Bronchial epithelial cell (primary cell): ENCODE results near the gene NRIP1. TPM values are rescaled to one million over a fixed set of nuclear protein-coding genes. Genes with fewer than 3 reads are reported as not detected.

Experiments used
- DNase-seq: peaks from one replicate; pipeline ENCODE4 v3.0.0-alpha.2; 2010; ENCODE audit warnings: low read depth
- FAIRE-seq: peaks from 2 replicates; lab custom pipeline; 2011; peaks lifted over from hg19 to GRCh38; lab: Jason Lieb, UNC
- H3K27me3 ChIP-seq: 2 replicates; pipeline ENCODE4 v1.5.1; 2011; ENCODE audit warnings: low read length; ENCODE audit not compliant: control insufficient read depth, insufficient read depth
- H3K36me3 ChIP-seq: 2 replicates; pipeline ENCODE4 v1.5.1; 2011; ENCODE audit warnings: low read length; ENCODE audit not compliant: control insufficient read depth, insufficient read depth
- H3K4me3 ChIP-seq: 2 replicates; pipeline ENCODE4 v1.5.1; 2011; ENCODE audit warnings: mild to moderate bottlenecking, low read depth, low read length, control low read depth
- total RNA-seq: library from RNA; depleted of rRNA; stranded (reverse); fragments of >200 nt; gene quantifications from 2 replicates; pipeline ENCODE4 v1.2.1, GENCODE V29; 2014
- TF ChIP-seq, protein P1 (sequence below): IDR thresholded peaks from 2 replicates; pipeline ENCODE4 v1.5.1; 2011; ENCODE audit warnings: mild to moderate bottlenecking, moderate library complexity, low read length, control low read depth, inconsistent platforms; ENCODE audit not compliant: insufficient read depth, severe bottlenecking

NRIP1 gene
- total RNA-seq, 1 donor from 2014 or later = 64.0 TPM

DNA sequence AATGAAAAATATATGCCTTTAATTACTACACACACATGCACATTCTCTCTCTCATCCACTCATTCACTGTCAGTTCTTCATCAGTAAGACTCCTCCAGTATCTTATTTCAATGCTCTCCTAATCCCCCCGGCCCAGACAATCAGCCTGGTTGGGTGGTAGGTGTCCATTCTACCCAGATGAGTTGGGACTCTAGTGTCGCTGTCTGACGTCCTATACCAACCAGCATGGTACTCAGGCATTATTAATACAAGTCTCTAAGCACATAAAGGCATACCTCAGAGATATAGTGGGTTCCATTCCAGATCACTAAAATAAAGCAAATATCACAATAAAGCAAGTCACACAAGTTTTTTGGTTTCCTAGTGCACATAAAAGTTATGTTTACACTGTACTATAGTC, 19.8 kb downstream of the NRIP1 start:
- no peak for FAIRE-seq
- TF ChIP-seq, protein P1, sequence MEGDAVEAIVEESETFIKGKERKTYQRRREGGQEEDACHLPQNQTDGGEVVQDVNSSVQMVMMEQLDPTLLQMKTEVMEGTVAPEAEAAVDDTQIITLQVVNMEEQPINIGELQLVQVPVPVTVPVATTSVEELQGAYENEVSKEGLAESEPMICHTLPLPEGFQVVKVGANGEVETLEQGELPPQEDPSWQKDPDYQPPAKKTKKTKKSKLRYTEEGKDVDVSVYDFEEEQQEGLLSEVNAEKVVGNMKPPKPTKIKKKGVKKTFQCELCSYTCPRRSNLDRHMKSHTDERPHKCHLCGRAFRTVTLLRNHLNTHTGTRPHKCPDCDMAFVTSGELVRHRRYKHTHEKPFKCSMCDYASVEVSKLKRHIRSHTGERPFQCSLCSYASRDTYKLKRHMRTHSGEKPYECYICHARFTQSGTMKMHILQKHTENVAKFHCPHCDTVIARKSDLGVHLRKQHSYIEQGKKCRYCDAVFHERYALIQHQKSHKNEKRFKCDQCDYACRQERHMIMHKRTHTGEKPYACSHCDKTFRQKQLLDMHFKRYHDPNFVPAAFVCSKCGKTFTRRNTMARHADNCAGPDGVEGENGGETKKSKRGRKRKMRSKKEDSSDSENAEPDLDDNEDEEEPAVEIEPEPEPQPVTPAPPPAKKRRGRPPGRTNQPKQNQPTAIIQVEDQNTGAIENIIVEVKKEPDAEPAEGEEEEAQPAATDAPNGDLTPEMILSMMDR = no peak

DNA sequence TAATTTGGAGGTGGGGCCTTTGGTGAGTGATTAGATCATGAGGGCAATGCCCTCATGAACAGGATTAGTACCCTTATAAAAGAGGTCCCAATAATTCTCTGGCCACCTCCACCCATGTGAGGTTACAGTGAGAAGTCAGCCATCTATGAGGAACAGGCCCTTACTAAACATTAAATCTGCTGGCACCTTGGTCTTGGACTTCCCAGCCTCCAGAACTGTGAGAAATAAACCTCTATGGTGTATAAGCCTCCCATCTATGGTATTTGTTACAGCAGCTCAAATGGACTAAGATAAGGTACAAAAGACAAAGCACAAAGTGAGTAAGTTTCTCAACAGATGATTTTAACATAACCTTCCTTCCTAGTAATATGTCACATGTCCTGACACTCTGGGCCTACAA, 22.3 kb downstream of the NRIP1 start:
- FAIRE-seq (no peak), DNase-seq (no peak)
- Histone ChIP-seq H3K4me3 (no peak overlapping the region), H3K27me3 (no peaks in the 10 kb centered on the region), H3K36me3 (peaks cover 5% of the 10 kb centered on the region)
- TF ChIP-seq, protein P1 = no peak

More for the DNA sequence above, 19.8 kb downstream of the NRIP1 start:
- Histone ChIP-seq H3K27me3 (no peaks in the 10 kb centered on the region), H3K4me3 (no peak overlapping the region), H3K36me3 (peaks cover 5% of the 10 kb centered on the region)
- DNase-seq = no peak

DNA sequence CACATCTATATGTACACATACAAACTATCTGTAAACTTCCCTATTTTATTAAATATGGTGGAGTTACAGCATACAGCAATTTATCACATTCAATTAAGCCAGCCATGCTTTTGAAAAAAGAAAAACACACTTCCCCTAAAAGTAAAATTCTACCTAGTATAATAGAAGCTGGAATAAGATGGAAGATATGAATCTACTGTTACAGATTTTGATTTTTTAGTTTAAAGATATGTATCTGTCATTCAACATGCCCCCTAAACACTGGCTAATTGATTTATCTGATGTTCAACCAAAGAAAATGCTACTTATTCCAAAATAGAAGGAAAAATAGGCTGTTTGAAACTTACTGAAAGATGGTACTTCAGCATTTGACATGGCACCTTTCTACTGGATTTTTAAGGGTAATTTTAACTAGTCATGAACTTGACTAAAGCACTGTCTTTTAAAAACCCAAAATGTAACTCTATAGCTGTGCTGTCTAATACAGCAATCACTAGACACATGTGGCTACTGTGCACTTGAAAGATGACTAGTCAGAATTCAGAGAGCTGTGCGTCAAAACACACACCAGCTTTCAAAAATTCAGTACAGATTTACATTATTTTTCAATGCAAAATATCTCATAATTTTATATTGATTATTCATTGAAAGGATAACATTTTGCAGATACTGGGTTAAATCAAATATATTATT, 25.0 kb downstream of the NRIP1 start:
- Histone ChIP-seq H3K4me3 (no peak overlapping the region), H3K36me3 (peaks cover 5% of the 10 kb centered on the region), H3K27me3 (no peaks in the 10 kb centered on the region)
- DNase-seq = no peak
- TF ChIP-seq, protein P1 = no peak
- no peak for FAIRE-seq

DNA sequence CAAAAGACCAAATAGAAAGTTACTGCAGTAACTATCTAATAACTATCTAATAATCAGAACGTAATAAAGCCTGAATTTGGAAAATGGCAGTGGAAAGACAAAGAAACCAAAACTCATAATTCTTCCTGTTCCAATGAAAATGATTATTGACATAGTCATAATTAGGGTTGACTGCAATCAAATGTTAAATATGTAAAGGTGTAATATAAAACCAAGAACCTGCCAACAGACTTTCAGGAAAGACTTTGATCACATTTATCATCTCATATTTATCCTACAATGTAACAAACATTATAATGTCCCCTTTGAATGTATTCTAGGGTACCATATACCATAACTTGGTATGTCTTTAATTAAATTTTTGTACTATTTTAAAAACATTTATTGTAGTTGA, 26.9 kb downstream of the NRIP1 start:
- DNase-seq = no peak
- TF ChIP-seq, protein P1 = no peak
- FAIRE-seq = no peak
- Histone ChIP-seq H3K36me3 (peaks cover 5% of the 10 kb centered on the region), H3K4me3 (no peak overlapping the region), H3K27me3 (no peaks in the 10 kb centered on the region)

DNA sequence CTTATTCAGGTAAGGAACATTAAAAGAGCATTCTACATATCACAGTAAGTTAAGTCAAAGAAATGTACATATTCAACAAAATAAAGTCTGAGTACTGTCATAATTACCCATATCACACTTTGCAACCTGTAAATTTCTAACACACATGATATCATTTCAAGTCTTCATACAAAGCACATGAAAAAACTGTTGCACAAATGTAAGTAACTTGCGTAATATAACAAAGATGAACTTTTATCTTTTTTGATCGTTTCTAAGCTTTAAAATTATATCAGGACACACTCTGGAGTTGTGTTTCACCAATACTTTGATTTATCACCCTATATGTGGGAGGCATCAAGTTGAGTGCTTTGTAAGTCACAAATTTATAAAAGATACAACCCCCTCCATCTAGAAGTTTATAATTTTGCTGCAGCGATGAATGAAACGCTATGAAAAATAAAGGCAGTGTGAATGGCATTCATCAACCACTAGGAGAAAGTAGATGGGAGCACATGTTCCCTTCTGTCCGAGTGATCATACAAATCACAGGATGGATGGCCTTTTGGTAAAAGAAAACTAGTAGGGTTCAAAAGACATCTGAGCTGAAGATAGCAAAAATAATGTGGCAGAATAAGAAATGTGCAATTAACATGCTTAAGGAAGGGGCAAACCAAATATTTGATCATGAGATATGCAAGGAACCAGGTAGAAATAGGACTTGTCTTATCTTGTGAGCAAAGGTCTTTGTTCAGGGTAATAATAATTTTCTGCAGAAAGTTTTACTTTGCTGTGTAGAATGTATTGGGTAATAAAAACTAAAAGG, 27.5 kb downstream of the NRIP1 start:
- H3K4me3 ChIP-seq = no peak overlapping the region
- no peaks in the 10 kb centered on the region for H3K27me3 ChIP-seq
- DNase-seq (no peak), FAIRE-seq (no peak)
- TF ChIP-seq, protein P1 = no peak
- H3K36me3 ChIP-seq = peaks cover under 1% of the 10 kb centered on the region
